ENCODE data around the gene TMEM74B. TPM values are rescaled to one million over a fixed set of nuclear protein-coding genes. Genes with fewer than 3 reads are reported as not detected.
A peak's percentile ranks its signal among the peaks of the same experiment; 100 is the strongest.

The TMEM74B gene
- total RNA-seq, 1 donor from 2014 or later, result 15.6 TPM

DNA sequence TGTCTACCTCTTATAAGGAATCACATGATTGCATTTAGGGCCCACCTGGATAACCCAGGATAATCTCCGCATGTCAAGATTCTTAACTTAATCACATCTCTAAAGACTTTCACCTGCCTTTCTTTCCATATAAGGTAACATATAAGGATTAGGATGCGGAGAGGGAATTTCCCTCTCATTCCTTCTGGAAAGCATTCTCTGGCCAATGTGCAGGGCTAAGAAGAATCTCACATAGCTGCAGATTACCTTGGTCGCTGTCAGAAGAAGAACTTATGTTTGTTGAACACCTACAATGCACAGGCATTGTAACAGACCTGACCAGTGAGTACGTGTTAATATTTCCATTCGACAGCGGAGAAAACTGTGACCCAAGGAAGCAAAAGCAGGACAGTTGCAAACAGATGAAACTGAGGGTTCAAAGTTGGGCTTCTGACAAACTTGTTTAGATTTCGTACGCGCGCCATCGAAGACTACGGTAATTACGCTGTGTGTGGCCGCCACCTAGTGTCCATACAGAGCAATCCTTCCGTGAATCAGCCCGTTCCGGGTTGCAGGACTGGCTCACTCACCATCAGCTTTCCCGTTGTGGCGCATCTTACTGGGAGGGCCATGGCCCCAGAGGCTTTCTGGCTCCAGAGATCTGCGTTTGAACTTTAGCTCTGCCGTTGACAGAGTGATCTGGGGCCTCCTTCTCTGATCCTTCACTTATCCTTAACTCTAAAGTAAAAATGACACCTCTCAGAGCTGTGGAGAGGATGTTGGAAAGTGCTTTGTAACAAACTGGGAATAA, 28.0 kb upstream of the TMEM74B start:
- H3K27ac Mint-ChIP-seq, result no peak overlapping the region
- H3K36me3 Mint-ChIP-seq (ENCODE audit: insufficient read depth), result no peaks in the 10 kb centered on the region
- no peak overlapping the region for H3K4me3 Mint-ChIP-seq (ENCODE audit: low read depth)
- H3K27me3 Mint-ChIP-seq, result peaks cover 46% of the 10 kb centered on the region
- TF ChIP-seq, protein P1, sequence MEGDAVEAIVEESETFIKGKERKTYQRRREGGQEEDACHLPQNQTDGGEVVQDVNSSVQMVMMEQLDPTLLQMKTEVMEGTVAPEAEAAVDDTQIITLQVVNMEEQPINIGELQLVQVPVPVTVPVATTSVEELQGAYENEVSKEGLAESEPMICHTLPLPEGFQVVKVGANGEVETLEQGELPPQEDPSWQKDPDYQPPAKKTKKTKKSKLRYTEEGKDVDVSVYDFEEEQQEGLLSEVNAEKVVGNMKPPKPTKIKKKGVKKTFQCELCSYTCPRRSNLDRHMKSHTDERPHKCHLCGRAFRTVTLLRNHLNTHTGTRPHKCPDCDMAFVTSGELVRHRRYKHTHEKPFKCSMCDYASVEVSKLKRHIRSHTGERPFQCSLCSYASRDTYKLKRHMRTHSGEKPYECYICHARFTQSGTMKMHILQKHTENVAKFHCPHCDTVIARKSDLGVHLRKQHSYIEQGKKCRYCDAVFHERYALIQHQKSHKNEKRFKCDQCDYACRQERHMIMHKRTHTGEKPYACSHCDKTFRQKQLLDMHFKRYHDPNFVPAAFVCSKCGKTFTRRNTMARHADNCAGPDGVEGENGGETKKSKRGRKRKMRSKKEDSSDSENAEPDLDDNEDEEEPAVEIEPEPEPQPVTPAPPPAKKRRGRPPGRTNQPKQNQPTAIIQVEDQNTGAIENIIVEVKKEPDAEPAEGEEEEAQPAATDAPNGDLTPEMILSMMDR (IDR thresholded peaks at IDR 0.05; ENCODE audit: unreplicated experiment), result peak; percentile 90
- H3K9me3 Mint-ChIP-seq (ENCODE audit: low read depth), result no peaks in the 10 kb centered on the region
- DNase-seq (ENCODE audit: low spot score, unreplicated experiment), result peak; percentile 33
- no peaks in the 10 kb centered on the region for H3K4me1 Mint-ChIP-seq (ENCODE audit: low read depth)

DNA sequence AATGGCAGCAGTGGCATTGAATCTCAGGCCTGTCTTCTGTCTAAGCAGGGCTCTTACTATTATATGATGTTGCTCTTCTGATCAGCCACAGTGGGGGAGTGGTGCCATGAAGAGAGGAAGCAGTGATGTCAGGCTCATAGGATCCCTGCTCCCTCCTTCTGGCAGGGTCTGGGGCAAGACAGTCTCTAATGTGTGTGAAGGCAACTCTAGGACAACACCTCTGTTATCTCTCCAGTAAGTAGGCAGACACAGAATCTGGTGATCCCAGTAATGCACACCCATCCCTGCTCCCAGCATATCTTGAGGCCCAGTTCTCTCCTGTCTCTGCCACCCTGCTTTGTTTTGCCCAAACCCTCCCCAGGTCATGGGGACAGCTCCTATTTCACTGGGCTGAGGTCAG, 27.2 kb upstream of the TMEM74B start:
- TF ChIP-seq, protein P1 (IDR thresholded peaks at IDR 0.05; ENCODE audit: unreplicated experiment), result no peak
- Mint-ChIP-seq H3K27ac (no peak overlapping the region), H3K4me3 (ENCODE audit: low read depth) (no peak overlapping the region), H3K9me3 (ENCODE audit: low read depth) (no peaks in the 10 kb centered on the region), H3K27me3 (peaks cover 50% of the 10 kb centered on the region), H3K36me3 (ENCODE audit: insufficient read depth) (no peaks in the 10 kb centered on the region), H3K4me1 (ENCODE audit: low read depth) (no peaks in the 10 kb centered on the region)
- DNase-seq (ENCODE audit: low spot score, unreplicated experiment), result no peak

DNA sequence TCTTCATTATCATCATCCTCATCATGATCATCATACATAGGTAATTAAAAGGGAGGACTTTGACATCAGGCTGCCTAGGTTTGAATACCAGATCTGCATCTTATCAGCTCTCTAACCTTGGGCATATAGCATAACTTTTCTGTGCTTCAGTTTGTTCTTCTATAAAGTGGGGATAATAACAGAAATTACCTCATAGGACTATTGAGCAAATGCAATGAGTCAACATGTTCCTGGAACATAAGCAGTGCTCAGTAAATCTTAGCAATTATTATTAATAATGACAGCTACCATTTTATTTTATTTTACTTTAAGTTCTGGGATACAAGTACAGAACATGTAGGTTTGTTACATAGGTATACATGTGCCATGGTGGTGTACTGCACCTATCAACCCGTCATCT, 25.7 kb upstream of the TMEM74B start:
- no peak overlapping the region for H3K4me3 Mint-ChIP-seq (ENCODE audit: low read depth)
- DNase-seq (ENCODE audit: low spot score, unreplicated experiment), result no peak
- TF ChIP-seq, protein P1 (IDR thresholded peaks at IDR 0.05; ENCODE audit: unreplicated experiment), result no peak
- H3K27ac Mint-ChIP-seq, result no peak overlapping the region
- no peaks in the 10 kb centered on the region for H3K36me3 Mint-ChIP-seq (ENCODE audit: insufficient read depth)
- no peaks in the 10 kb centered on the region for H3K4me1 Mint-ChIP-seq (ENCODE audit: low read depth)
- peaks cover 50% of the 10 kb centered on the region for H3K27me3 Mint-ChIP-seq
- H3K9me3 Mint-ChIP-seq (ENCODE audit: low read depth), result no peaks in the 10 kb centered on the region

DNA sequence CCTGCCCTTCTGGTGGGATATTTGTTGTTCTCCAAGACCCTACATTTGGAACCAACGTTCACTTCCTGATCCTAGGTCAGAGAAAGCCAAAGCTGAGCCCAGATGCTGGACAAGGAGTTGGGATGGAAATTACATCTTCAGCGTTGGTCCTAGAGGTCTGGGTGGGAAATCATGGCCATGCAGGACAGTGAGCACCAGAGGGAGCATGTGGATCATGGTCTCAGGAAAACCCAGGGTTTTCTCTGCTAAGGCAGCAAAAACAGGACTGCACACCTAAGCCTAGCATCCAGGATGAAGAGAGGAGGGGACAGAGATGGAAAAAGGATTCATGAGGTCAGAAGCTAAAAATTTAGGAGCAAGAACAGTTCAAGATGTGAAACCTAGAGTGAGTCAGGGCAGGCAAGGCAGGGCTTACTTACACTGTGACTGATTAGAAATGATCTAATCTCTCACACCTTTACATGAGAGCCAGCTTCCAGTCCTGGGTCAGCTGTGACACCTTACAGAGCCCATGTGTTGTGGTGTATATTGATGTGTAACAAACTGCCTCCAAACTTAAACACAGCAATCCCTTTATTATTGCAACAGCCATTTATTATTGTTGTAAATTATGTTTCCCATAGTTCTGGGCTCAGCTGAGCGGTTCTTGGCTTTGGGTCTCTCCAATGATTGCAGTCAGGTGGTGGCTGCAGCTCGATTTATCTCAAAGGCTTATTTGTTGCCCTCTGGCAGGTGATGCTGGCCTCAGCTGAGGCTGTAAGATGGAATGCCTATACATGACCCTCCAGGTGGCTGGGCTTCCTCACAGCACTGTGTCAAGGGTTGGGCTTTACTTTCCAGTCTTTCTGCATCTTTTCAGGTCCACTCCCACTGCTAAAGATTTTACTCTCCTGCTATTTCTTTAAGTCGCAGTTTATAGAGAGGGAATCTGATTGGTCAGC, 24.9 kb upstream of the TMEM74B start:
- TF ChIP-seq, protein P1 (IDR thresholded peaks at IDR 0.05; ENCODE audit: unreplicated experiment), result peak; percentile 14
- Mint-ChIP-seq H3K27ac (no peak overlapping the region), H3K4me1 (ENCODE audit: low read depth) (no peaks in the 10 kb centered on the region), H3K9me3 (ENCODE audit: low read depth) (no peaks in the 10 kb centered on the region), H3K36me3 (ENCODE audit: insufficient read depth) (no peaks in the 10 kb centered on the region), H3K27me3 (peaks cover 43% of the 10 kb centered on the region), H3K4me3 (ENCODE audit: low read depth) (no peak overlapping the region)
- DNase-seq (ENCODE audit: low spot score, unreplicated experiment), result no peak

DNA sequence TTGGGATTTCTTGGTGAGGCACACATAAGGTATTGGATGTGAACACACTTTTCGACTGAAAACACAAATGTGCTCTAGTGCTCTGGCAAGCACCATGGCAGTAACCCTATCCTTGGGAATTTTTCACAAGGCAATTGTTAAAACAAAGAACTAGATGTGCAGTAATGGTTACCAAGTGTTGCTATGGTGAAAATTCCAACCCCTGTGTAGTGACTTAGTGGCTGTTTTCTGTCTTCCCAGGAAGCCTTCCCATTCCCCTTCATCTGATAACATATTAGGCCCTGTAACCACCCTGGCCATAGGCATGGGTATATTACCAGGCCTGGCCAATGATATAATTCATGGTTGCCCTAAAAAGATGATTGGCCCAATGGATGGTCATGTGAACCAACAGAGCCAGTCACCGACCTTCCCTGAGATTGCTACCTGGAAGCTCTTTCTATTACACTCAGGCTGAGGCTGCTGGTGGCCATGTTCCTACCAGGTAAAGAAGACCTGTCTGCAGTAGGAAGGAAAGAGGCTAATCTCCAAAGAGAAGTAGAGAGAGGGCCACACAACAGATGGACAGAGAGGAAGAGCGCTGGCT, 22.6 kb upstream of the TMEM74B start:
- no peak for DNase-seq (ENCODE audit: low spot score, unreplicated experiment)
- Mint-ChIP-seq H3K4me1 (ENCODE audit: low read depth) (no peaks in the 10 kb centered on the region), H3K4me3 (ENCODE audit: low read depth) (no peak overlapping the region), H3K27me3 (peaks cover 26% of the 10 kb centered on the region), H3K36me3 (ENCODE audit: insufficient read depth) (no peaks in the 10 kb centered on the region), H3K27ac (no peak overlapping the region), H3K9me3 (ENCODE audit: low read depth) (no peaks in the 10 kb centered on the region)
- TF ChIP-seq, protein P1 (IDR thresholded peaks at IDR 0.05; ENCODE audit: unreplicated experiment), result no peak
